H9 (cell line): Measurements from ENCODE around the gene UBA1. TPM values are rescaled to one million over a fixed set of nuclear protein-coding genes. Genes with fewer than 3 reads are reported as not detected.

Experiments
- DNase-seq: peaks from one replicate; pipeline ENCODE4 v3.0.0-alpha.2; 2017
- H2AFZ ChIP-seq: one replicate; pipeline ENCODE4 v1.6.1; 2013; ENCODE audit warnings: mild to moderate bottlenecking, low read length, control low read depth, moderate library complexity
- H2AK5ac ChIP-seq: 2 replicates; pipeline ENCODE4 v1.6.1; 2013; ENCODE audit warnings: low read length, control low read depth, mixed read lengths; ENCODE audit not compliant: insufficient read length
- H2BK120ac ChIP-seq: one replicate; pipeline ENCODE4 v1.6.1; 2013; ENCODE audit warnings: low read depth, mild to moderate bottlenecking, low read length, control low read depth, inconsistent platforms; ENCODE audit not compliant: poor library complexity, severe bottlenecking
- H2BK12ac ChIP-seq: 2 replicates; pipeline ENCODE4 v1.6.1; 2013; ENCODE audit warnings: low read length, control low read depth, mixed read lengths, low read depth; ENCODE audit not compliant: insufficient read length
- H2BK15ac ChIP-seq: 2 replicates; pipeline ENCODE4 v1.6.1; 2013; ENCODE audit warnings: low read depth, low read length, control low read depth
- H2BK20ac ChIP-seq: one replicate; pipeline ENCODE4 v1.6.1; 2013; ENCODE audit warnings: low read depth, mild to moderate bottlenecking, low read length, control low read depth, inconsistent platforms; ENCODE audit not compliant: poor library complexity, severe bottlenecking
- H2BK5ac ChIP-seq: 2 replicates; pipeline ENCODE4 v1.6.1; 2013; ENCODE audit warnings: low read length, control low read depth, mixed read lengths; ENCODE audit not compliant: insufficient read length
- H3K14ac ChIP-seq: 2 replicates; pipeline ENCODE4 v1.6.1; 2013; ENCODE audit warnings: low read length, control low read depth; ENCODE audit not compliant: insufficient read depth
- H3K18ac ChIP-seq: 2 replicates; pipeline ENCODE4 v1.6.1; 2013; ENCODE audit warnings: low read depth, mild to moderate bottlenecking, mixed read lengths, low read length, control low read depth; ENCODE audit not compliant: insufficient read length
- H3K23ac ChIP-seq: 2 replicates; pipeline ENCODE4 v1.6.1; 2013; ENCODE audit warnings: low read length, control low read depth, mixed read lengths, low read depth; ENCODE audit not compliant: insufficient read length
- H3K23me2 ChIP-seq: 2 replicates; pipeline ENCODE4 v1.6.1; 2013; ENCODE audit warnings: low read depth, mild to moderate bottlenecking, mixed read lengths, low read length, control low read depth; ENCODE audit not compliant: insufficient read length, poor library complexity, severe bottlenecking
- H3K27ac ChIP-seq: 2 replicates; pipeline ENCODE4 v1.5.1; 2013; ENCODE audit warnings: low read length, control low read depth, mixed read lengths, low read depth; ENCODE audit not compliant: insufficient read length
- H3K27me3 ChIP-seq: 2 replicates; pipeline ENCODE4 v1.6.1; 2013; ENCODE audit warnings: low read length, control low read depth, inconsistent platforms; ENCODE audit not compliant: insufficient read depth
- H3K4ac ChIP-seq: 2 replicates; pipeline ENCODE4 v1.6.1; 2013; ENCODE audit warnings: low read depth, mild to moderate bottlenecking, control low read depth, inconsistent platforms, low read length, moderate library complexity
- H3K4me1 ChIP-seq: 2 replicates; pipeline ENCODE4 v1.6.1; 2013; ENCODE audit warnings: low read length, control low read depth, inconsistent platforms; ENCODE audit not compliant: insufficient read depth
- H3K4me2 ChIP-seq: 2 replicates; pipeline ENCODE4 v1.6.1; 2013; ENCODE audit warnings: low read length, control low read depth, mixed read lengths; ENCODE audit not compliant: insufficient read length, insufficient read depth
- H3K56ac ChIP-seq: 2 replicates; pipeline ENCODE4 v1.6.1; 2013; ENCODE audit warnings: low read depth, mild to moderate bottlenecking, mixed read lengths, low read length, control low read depth; ENCODE audit not compliant: insufficient read length
- H3K79me1 ChIP-seq: 2 replicates; pipeline ENCODE4 v1.6.1; 2013; ENCODE audit warnings: low read depth, mild to moderate bottlenecking, moderate library complexity, low read length, control low read depth, inconsistent platforms; ENCODE audit not compliant: insufficient read depth, poor library complexity, severe bottlenecking
- H3K79me2 ChIP-seq: 2 replicates; pipeline ENCODE4 v1.6.1; 2013; ENCODE audit warnings: low read length, control low read depth, inconsistent platforms; ENCODE audit not compliant: insufficient read depth
- H3K9ac ChIP-seq: 2 replicates; pipeline ENCODE4 v1.6.1; 2013; ENCODE audit warnings: low read length, control low read depth, mixed read lengths; ENCODE audit not compliant: insufficient read length; ENCODE audit errors: extremely low read depth
- H3K9me3 ChIP-seq: one replicate; pipeline ENCODE4 v1.6.1; 2013; ENCODE audit warnings: low read depth, low read length, inconsistent platforms; ENCODE audit not compliant: control insufficient read depth
- H3T11ph ChIP-seq: one replicate; pipeline ENCODE4 v1.6.1; 2013; ENCODE audit warnings: mild to moderate bottlenecking, low read length, control low read depth, inconsistent platforms
- H4K20me1 ChIP-seq: one replicate; pipeline ENCODE4 v1.6.1; 2013; ENCODE audit not compliant: control insufficient read depth, insufficient read length, insufficient read depth
- H4K5ac ChIP-seq: 2 replicates; pipeline ENCODE4 v1.6.1; 2013; ENCODE audit warnings: low read depth, mild to moderate bottlenecking, mixed read lengths, low read length, control low read depth; ENCODE audit not compliant: insufficient read length
- H4K8ac ChIP-seq: replicated peaks from 2 replicates; pipeline ENCODE4 v1.6.1; 2013; ENCODE audit warnings: low read length, control low read depth, mixed read lengths, low read depth; ENCODE audit not compliant: insufficient read length
- H4K91ac ChIP-seq: 2 replicates; pipeline ENCODE4 v1.6.1; 2013; ENCODE audit warnings: low read depth, mild to moderate bottlenecking, moderate library complexity, mixed read lengths, low read length, control low read depth; ENCODE audit not compliant: insufficient read length
- H3K27ac Mint-ChIP-seq, 3 experiments: 2 replicates in 2 of 3; 3 replicates in 1 of 3; pipeline ENCODE4 v1.8.0; 2020 to 2021; ENCODE audit warnings: mixed read lengths in 3 of 3, mild to moderate bottlenecking in 1 of 3, moderate library complexity in 1 of 3
- H3K27me3 Mint-ChIP-seq: 2 replicates; pipeline ENCODE4 v1.8.0; 2021; ENCODE audit warnings: low read depth, mild to moderate bottlenecking, moderate library complexity, mixed read lengths
- H3K36me3 Mint-ChIP-seq, 3 experiments: 2 replicates in 2 of 3; 3 replicates in 1 of 3; pipeline ENCODE4 v1.8.0; 2020 to 2021; ENCODE audit warnings: low read depth in 3 of 3, mixed read lengths in 3 of 3; ENCODE audit not compliant: insufficient read depth in 1 of 3
- H3K4me1 Mint-ChIP-seq, 2 experiments: 2 replicates each; pipeline ENCODE4 v1.8.0; 2020; ENCODE audit warnings: mixed read lengths in 2 of 2
- H3K4me3 Mint-ChIP-seq, 2 experiments: 2 replicates in 1 of 2; 3 replicates in 1 of 2; pipeline ENCODE4 v1.8.0; 2020 to 2021; ENCODE audit warnings: mild to moderate bottlenecking in 2 of 2, mixed read lengths in 2 of 2, moderate library complexity in 1 of 2
- H3K9me3 Mint-ChIP-seq, 2 experiments: 2 replicates in 1 of 2; 3 replicates in 1 of 2; pipeline ENCODE4 v1.8.0; 2020; ENCODE audit warnings: mild to moderate bottlenecking in 2 of 2, mixed read lengths in 2 of 2, moderate library complexity in 1 of 2
- CTCF ChIP-seq: fragments of 200-600 bp; sonication (generic); conservative IDR thresholded peaks from 3 replicates; pipeline ENCODE4 v1.8.0; 2021; ENCODE audit warnings: antibody characterized with exemption, mild to moderate bottlenecking
- WGBS: extraction: QIAGEN DNeasy Blood & Tissue Kit; methylation state at CpG from one replicate; pipeline ENCODE4 v1.1.7; 2013; ENCODE audit warnings: missing lambda C conversion rate, low lambda C conversion rate, mixed read lengths; ENCODE audit not compliant: insufficient read length; ENCODE audit errors: extremely low coverage; 5-methylcytosine and 5-hydroxymethylcytosine counted together
- total RNA-seq: library from RNA; stranded (reverse); gene quantifications from 2 replicates; pipeline ENCODE4 v1.2.1, GENCODE V29; 2021

Gene UBA1
- total RNA-seq, 1 experiment from 2014 or later: 427 TPM

- H3K27me3 Mint-ChIP-seq: no peaks in the 10 kb centered on the region; the same call in 1 of the 2 replicates
- H3K4me1 Mint-ChIP-seq: peaks cover 47 to 53% of the 10 kb centered on the region in 2 experiments
- Histone ChIP-seq H2BK120ac (no peak overlapping the region), H2BK20ac (no peak overlapping the region), H3K4me1 (peaks cover 15% of the 10 kb centered on the region; the same call in 1 of the 2 replicates), H3K27ac (no peak overlapping the region), H4K8ac (no peak overlapping the region), H3K56ac (no peak overlapping the region), H3T11ph (no peak overlapping the region), H4K20me1 (no peaks in the 10 kb centered on the region), H3K23me2 (peaks cover 14% of the 10 kb centered on the region), H3K79me1 (peaks cover 15% of the 10 kb centered on the region), H3K14ac (no peak overlapping the region), H2BK15ac (no peak overlapping the region), H3K9me3 (no peaks in the 10 kb centered on the region), H3K4ac (no peak overlapping the region), H4K91ac (no peak overlapping the region), H2AK5ac (no peak overlapping the region), H3K4me2 (peak overlapping the region; percentile 89), H2AFZ (no peak overlapping the region), H2BK5ac (no peak overlapping the region), H4K5ac (no peak overlapping the region), H3K79me2 (peaks cover 38% of the 10 kb centered on the region; the same call in 1 of the 2 replicates), H2BK12ac (no peak overlapping the region), H3K23ac (no peak overlapping the region), H3K27me3 (no peaks in the 10 kb centered on the region), H3K18ac (no peak overlapping the region), H3K9ac (peak overlapping the region; percentile 15)
- WGBS: no CpG with 5 or more reads among the region's 3 CpGs
- DNase-seq: no peak
- TF ChIP-seq CTCF: no peak
- H3K9me3 Mint-ChIP-seq: peaks cover 2% of the 10 kb centered on the region in 2 experiments; a peak in 4 of 5 replicates
- H3K27ac Mint-ChIP-seq: peak overlapping the region; percentile 38 to 87 (median 69)
- H3K4me3 Mint-ChIP-seq: peak overlapping the region; percentile 96 to 97
- H3K36me3 Mint-ChIP-seq: peaks cover 64 to 68% (median 66%) of the 10 kb centered on the region in 3 experiments
Measured at GRCh38 chrX:47196098-47196497, 2.5 kb downstream of the UBA1 start.
